GM21576 (cell line): ENCODE data around the gene SLC43A1.

Experiments
- ATAC-seq: cut with Tn5 transposase; IDR thresholded peaks from one replicate; pipeline ENCODE4 v1.9.1; 2021; ENCODE audit warnings: mild to moderate bottlenecking, moderate library complexity; ENCODE audit not compliant: unreplicated experiment

The SLC43A1 gene

DNA sequence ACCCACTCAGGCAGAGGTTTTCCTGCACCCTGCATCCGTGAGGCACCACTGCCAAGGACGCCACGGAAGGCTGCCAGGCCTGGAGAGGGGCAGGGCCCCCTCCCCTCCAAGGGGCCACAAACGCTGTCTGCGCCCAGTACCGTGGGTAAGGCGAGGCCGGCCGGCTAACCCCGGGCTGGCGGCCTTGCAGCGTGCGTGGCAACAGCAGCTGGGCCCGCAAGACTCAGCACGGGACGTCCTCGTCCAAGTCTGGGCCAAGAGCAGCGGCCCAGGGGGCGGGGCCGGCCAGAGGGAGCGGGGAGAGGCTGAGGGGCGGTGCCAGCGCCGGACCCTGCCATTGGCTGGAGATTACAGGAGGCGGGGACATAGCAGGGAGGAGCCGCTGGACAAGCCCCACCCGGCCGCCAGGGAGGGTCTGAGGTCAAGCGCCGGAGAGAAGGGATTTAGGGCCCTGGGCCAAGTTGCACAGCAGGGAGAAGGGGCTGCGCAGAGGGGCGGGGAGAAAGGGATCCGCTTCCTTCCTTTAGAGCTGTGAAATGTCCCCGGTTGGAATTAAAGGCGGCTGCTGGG lies 16.0 kb downstream of the SLC43A1 start:
- ATAC-seq = peak; percentile 100

DNA sequence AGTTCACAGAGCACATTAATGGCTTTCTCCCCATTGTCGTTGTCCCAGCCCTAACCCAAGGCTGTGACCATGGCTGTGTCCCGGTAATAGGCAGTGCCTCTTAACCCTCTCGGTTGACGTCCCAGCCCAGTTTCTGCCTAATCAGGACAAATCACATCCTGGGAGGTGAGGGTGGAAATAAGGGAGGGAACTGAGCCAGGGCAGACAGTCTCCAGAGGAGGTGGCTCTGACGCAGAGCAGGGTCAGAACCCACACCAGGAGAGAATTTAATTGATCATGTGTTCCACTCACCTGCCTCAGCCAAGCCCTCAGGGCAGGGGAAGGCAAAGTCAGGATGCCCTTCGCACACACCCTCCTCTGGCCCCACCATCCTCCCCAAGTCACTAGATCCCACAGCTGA lies 17.0 kb downstream of the SLC43A1 start:
- no peak for ATAC-seq

DNA sequence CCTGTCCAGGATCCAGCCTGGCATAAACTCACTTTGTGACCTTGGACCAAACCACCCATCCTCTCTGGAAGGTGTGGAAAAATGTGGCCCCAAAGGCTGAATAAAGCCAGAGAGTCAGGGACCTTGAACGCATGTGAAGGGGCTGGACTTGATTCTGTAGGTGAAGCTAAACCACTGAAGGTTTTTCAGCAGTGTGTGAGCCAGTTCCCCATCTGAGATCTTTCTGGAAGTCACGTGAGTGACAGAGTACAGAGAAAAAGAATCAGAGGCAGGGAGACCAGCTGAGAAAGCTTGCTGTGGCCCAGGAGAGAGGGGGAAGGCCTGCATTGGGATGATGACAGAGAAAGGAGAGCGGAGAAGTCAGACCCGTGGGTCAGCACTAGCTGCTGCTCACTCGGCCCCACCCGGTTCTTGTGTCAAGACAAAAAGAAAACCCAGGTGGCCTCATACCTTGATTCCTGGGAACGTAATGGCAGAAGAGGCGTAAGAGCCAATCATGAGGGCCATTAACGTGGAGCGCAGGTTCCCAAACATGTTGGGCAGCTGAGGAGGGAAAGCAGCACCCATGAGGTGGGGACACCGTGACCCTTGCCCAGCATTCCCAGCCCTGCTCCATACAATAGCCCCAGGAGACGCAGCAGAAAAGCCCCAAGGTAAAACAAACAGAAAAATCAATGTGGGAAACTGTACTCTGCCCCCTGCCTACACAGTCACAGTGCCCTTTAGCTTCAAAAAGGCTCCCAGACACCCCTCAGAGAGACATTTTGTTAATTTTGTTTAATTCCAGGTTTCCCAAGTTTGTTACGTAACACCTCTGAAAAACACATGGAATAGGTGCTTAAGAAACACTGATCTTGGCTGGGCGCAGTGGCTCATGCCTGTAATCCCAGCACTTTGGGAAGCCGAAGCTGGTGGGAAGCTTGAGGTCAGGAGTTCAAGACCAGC lies 17.9 kb downstream of the SLC43A1 start:
- no peak for ATAC-seq

DNA sequence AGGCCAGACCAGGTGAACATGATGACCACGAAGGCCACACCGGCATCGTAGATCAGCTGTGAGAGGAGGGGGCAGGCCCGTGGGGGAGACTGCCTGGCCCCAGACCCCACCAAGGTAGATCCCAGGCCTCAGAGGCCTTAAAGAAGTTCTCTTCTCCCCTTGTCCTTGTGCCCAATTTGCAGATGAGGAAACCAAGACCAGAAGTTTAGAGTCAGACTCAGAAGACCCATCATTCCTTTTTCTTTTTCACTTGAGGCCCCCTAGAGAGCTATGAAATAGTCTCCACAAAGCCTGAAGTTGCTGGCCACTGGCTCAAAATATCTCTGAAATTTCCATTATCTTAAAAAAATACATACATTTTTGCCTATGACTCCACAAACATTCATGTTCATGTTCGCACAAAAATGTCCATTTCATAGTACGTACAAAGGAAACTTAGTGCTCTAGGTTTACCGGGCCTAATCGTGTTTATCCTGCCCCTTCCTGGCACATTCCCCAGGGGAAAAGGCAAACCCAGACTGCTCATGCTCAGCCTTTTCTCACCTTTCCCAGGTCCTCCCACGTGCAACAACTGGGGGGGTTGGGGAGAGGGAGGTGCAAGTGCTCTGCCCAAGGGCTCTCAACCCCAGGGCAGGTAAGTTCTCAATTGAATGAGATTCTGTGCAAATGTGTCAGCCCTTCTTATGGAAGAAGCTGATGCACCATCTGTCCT lies 19.2 kb downstream of the SLC43A1 start:
- ATAC-seq = no peak

DNA sequence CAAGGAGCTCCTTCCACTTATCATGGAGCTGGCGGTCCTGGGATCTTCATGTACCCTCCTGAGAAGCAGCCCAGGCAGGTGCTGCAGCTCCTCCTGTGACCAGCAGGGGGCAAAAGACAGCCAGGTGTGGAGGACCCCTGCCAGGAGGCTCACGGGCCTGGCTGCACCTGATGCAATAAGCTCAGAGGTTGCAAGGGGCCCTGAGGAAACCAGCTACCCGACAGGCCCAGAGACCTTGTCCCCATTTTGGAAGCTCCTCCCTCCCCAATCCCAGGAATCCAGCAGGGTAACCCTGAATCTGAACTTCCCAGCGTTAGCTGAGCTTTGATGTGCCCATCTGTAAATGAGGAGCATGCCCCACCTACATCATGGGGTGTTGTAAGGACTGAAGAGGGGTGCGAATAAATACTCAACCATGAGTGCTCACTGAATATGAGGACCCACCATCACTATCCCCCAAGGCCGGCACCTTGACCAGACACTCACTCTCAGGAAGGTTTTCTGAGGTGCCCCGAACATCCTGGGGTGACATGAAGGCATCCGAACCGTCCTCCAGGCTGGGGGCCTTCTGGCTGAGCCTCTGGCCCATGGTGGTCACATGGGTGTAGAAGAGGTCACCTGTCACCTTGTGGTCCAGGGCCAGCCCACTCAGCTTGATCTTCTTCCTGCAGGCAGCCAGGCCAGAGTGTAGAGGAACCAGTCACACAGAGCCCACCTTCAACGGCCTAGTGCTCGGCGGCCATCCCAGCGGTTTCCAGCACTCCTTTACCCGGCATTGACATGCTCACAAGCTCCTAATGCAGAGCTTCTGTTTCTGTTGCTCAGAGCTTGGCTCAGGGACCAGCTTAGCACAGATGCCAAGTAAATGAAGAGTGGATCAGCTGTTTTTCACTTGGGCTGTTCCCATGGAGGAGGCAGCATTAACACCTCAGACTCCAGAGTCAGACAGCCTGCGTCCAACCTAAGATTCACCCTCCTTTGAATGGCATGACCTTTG lies 21.7 kb downstream of the SLC43A1 start:
- ATAC-seq = peak; percentile 72

DNA sequence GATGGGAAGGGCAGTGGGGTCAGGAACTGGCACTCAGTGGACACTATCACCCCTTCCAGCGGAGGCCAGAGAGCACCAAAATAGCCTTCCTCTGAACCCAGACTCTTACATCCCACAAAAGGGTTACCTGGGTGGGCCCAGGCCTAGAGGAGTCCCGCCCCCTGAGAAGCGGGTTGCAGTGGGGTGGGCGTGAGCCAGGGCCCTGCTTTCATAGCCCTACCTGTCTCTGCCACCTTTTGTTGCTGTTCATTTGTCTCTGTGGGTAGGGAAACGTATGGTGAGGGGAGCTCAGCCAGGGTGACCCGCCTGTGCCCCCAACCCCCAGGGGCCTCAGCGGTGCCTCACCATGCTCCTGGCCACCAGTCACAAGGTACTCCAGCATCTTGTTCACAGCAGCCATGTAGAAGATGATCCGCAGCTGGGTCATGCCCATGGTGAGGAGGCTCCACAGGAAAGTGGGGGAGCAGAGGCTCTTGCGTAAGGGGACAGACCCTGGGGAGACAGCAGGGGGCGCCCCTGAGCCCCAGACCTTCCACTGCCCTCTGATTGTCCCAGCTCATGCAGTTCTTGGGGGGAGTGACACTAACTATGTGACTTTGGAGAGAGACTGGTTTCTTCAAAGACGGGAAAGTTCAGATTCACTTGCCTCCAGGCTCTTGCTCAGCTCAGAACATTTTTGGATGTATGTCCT lies 24.0 kb downstream of the SLC43A1 start:
- ATAC-seq = no peak

DNA sequence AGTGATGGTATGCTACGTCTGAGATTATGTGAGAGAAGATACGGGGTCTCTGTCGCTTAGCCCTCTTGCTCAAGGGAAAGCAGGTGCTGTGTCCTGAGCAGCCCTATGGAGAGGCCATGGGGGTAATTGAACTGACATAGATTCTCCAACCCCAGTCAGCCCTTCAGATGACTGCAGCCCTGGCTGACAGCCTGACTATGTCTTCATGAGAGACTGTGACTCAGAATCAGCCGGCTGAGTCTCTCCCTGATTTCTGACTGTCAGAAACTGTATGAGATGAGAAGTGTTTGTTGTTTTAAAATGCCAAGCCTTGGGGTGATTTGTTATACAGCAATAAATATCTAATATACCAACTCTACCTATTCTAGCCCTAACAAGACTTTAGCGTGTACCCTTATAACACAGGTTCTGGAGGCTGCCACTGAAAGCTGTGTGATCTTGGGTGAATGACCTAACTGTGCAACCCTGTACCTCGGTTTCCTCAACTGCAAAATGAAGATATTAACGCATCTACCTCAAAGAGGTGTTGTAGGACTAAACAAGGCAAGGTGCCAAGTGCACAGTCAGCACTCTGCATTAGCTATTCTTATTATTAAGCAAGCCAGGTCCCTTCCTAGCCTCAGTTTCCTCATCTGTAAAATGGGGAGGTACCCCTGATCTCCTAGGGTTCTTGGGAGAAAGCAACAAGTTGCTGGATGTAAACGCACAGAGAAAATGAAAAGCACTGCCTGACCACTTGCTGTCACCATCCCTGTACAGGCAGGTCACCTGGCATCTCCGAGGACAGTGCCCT lies 24.9 kb downstream of the SLC43A1 start:
- no peak for ATAC-seq

DNA sequence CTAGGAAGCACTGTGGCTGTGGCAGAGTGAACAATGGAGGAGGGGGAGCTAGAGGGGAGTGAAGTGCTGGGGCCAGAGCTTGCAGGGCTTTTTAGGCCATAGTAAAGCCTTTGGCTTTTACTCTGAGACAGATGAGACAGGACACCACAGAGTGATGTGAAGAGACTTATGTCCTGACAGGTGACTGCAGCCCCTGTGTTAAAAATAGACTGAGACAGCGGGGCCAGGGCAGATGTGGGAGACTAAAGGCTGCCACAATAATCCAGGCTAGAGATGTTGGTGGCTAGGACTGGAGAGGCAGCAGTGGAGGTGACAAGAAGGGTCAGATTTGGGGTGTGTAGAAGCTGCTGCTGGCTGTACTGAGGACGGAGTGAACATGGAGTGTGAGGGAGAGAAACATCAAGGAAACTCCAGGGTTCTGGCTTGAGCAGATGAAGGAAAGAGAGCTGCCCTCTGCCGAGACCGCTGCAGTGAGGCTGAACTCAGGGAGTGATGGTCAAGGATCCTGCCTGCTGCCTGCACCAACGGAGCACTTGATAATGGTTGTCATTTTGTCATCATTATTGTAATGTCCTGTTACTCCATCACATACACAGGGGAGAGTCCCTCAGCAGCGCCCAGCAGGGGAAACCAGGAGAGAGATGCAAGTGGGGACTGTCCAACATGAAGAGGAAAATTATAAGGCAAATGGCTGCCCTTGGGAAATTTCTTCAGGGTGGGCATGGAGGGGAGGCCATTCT lies 27.4 kb downstream of the SLC43A1 start:
- ATAC-seq = no peak

DNA sequence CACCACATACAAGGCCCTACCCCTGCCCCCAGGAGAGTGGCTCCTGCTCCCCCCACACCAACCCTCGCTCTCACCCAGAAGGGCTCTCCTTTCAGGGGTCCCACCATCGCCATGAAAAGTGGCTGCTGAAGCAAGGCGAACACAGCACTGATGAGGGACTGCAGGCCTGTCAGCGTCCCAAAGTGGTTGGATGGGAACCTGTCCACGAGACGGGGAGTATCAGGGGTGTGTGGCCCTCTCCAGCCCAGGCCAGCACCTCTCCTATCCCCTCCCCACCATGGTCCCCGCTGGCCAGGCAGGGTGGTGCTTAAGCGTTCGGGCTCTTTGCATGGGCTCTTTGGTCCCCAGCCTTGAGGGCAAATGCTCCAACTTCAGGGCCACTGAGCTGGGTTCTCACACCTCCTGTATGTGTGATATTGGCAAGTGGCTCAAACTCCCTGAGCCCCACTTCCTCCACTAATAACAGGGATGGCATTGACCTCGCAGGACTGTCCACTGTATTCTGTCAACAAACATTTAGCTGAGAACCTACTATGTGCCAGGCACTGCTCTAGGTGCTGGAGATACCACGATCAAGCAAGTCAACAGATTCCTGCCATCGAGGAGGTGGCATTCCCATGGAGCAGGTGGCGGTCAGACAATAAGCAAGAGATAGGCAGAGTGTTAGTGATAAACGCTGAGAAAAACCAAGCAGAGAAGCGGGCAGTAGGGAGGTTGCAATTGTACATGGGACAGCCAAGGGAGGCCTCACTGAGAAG lies 28.3 kb downstream of the SLC43A1 start:
- ATAC-seq = no peak

DNA sequence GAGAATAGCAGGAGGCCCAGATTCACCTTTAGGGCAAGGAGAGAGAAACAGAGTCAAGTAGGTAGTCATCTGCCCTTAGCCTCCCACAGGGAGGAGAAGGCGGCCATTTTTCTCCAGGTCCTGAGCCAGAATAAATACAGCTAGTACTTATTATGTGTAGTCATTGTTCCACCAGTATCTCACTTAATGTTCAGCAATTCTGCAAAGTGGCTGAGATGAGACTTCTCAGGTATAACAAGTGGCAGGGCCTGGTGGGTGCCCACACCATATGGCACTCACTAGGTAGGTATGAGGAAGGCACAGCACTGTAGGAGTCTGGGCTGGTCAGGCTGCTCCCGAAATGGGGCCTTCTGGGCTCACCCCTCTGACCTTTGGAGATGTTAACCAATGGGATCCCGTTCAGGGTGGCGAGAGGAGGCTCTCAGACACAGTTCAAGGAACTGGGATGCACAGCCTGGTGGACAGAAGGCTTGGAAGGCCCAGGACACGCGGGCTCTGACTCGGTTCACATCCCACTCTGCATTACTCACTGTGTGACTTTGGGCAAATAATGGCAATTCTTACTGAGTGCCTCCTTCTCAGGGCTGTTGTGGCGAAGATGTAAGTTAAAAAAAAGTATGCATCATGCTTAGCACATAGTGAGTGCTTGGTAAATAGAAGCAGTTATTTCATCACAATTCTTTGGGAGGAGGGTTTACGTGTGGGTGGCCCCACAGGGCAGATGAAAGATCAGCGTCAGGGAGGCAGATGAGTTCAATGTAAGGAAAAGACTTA lies 30.1 kb downstream of the SLC43A1 start:
- ATAC-seq = no peak

DNA sequence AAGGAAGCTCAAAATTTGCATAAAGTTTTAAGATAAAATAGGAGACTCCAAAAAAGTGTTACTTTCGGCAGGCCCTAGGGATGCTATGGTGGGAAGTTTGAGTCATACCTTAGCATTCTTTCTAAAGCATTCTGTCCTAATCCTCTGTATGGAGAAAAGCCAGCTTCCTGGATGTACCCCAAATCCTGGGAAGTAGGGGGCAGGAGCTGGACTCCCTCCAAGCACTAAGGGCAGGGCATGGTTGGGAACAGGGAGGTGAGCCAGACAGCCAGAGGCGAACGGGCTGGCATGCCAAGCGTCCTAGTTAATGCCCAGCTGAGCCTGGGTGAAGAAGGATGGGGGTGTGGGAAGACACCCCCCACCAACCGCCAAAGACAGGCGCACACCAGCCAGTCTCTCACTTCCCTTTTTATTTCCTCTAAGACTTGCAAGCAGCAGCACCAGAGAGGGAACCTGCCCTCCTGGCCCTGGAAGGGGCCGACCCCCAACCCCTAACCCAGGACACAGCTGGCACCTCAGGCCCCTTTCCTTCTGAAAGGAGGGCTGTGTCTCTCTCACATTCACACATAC lies 31.3 kb downstream of the SLC43A1 start:
- peak; percentile 68 for ATAC-seq

DNA sequence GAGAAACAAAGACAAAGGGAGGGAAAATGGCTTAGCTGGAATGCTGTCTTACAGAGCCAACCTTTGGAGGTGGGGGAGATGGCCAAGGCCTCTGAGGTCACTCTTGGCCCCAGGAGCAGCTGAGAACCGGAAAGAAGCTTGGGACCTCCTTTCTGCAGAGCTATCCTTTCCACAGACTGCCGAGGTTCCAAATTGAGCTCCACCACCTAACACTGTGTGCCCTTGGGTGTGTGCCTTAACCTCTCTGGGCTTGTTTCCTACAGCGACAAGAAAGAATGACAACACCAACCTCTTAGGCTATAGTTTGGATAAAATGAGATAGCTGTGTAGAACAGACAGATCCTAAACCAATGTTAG lies 32.0 kb downstream of the SLC43A1 start:
- ATAC-seq = no peak

DNA sequence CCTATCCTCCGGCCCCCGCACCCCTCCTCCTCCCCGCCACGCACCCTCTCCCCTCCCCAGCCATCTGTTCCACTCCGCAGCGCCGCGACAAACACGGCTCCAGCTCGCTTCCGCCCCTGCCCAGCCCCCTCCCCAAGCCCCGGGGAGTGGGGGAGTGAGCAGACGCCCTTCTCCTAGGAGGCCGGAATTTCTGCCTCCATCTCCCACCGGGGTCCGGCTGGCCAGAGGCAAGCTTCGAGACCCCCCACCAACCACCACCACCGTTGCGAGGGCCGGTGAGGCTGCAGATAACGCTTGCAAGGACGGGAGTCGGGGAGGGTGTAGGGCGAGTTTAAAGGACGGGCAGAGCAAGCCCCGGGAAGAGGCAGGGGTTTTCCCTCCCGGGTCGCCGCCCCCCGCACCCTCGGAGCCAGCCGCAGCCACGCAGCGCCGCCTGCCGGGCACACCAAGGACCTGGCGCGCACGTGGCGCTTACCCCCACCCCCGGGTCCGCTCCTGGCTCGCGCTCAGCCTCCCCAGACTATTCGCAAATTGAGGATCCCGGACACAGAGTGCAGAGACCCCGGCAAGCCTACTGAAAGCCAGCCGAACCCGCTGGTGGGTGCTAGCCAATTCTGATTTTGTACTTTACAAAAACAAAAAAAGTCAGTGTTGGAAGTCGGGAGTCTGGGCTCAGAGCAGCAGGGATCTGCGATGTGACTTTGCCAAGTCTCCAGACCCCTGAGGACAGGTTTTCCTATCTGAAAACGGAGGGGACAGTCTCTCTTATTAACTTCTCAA lies 32.5 kb downstream of the SLC43A1 start:
- peak; percentile 33 for ATAC-seq

DNA sequence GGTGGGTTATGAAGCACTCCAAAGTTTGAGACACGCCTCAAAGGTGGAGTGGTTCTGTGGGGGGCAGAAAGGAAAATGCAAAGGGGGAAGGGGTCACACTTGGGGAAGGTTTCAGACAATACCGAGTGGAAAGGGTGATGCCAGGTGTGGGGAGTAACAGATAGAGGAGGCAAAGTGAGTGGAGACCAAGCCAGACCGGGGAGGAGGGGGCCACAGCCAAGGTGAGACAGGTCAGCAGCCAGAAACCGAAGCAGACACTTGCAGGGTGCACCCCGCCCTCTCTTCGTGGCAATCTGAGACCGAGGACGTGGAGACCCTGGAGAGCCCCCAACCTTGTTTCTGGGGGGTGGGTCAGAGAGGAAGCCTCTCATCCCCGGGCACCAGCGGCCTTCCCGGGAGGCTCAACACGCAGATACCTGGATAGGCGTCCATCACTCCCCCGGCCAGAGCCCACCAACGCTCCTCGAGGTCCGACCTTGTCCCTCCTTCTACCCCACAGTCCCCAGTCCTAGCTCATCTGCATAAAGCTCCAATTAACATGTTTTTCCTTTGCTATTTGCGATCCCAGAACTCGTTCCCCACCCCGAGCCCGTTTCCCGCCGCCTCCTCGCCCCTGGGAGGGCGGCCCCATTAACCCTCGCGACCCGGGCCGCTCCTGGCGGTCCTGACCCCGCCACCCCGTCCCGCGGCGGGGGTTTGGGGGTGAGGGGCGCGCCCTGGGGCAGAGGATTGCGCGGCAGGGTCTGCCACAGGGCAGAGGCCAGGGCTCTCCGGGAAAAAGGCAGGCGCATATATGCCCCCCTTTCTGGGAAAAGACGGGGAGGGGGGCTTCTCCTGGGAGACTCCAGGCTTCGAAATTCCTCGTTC lies 33.4 kb downstream of the SLC43A1 start:
- no peak for ATAC-seq

DNA sequence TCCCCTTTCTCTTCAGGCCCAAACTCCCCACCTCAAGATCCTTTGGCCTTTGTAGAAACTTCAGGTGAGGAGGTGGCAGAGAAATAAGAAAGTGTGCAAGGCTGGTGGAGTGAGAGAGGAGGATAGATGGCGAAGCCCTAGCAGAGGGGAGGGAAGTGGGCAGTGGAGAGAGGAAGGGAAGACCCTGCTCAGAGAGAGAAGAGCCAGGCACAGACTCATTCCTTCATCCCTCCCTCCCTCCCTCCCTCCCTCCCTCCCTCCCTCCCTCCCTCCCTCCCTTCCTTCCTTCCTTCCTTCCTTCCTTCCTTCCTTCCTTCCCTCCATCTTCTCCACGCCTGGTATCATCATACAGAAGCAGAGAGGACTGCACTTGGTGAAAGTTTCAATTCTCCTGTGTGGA lies 34.2 kb downstream of the SLC43A1 start:
- no peak for ATAC-seq
